HepG2 (cell line): ENCODE results near the gene STARD10. TPM values are rescaled to one million over a fixed set of nuclear protein-coding genes. Genes with fewer than 3 reads are reported as not detected.

Experiments used
- CBX5 ChIP-seq: sonication (generic); formaldehyde crosslinking; IDR thresholded peaks from 2 replicates; pipeline ENCODE4 v1.4.0; 2020; ENCODE audit warnings: missing genetic modification reagents, borderline replicate concordance
- CHD2 ChIP-seq: IDR thresholded peaks from 2 replicates; pipeline ENCODE4 v1.6.1; 2011; ENCODE audit warnings: low read depth, low read length, improper control_type of control experiment
- MBNL3 ChIP-seq: fragments of 250-450 bp; sonication (Bioruptor Pico); conservative IDR thresholded peaks from 2 replicates; pipeline ENCODE4 v1.8.0; 2022; ENCODE audit warnings: mild to moderate bottlenecking, inconsistent platforms
- NFIB ChIP-seq: sonication (generic); formaldehyde crosslinking; IDR thresholded peaks from 2 replicates; pipeline ENCODE4 v1.9.0; 2021; ENCODE audit warnings: missing genetic modification reagents, mild to moderate bottlenecking, borderline replicate concordance
- NONO ChIP-seq, 2 experiments: fragments of 450-650 bp in 1 of 2; sonication (generic) in 1 of 2; formaldehyde crosslinking in 1 of 2; IDR thresholded peaks in 1 of 2; conservative IDR thresholded peaks in 1 of 2; 2 replicates each; pipeline versions ENCODE4 v1.6.1 to v1.8.0; 2017 to 2022; ENCODE audit warnings: mild to moderate bottlenecking in 1 of 2, missing genetic modification reagents in 1 of 2, moderate library complexity in 1 of 2
- ONECUT2 ChIP-seq: sonication (generic); formaldehyde crosslinking; IDR thresholded peaks from 2 replicates; pipeline ENCODE4 v1.4.0; 2020; ENCODE audit warnings: missing genetic modification reagents
- RARG ChIP-seq: sonication (generic); formaldehyde crosslinking; IDR thresholded peaks from 2 replicates; pipeline ENCODE4 v1.4.0; 2020; ENCODE audit warnings: low read depth, mild to moderate bottlenecking, missing genetic modification reagents
- SNAPC2 ChIP-seq: sonication (generic); formaldehyde crosslinking; IDR thresholded peaks from 2 replicates; pipeline ENCODE4 v1.8.1; 2022; ENCODE audit warnings: mild to moderate bottlenecking, missing genetic modification reagents
- SOX13 ChIP-seq, 3 experiments: fragments of 450-650 bp in 1 of 3; sonication (generic) in 1 of 3; formaldehyde crosslinking in 1 of 3; IDR thresholded peaks in 2 of 3; conservative IDR thresholded peaks in 1 of 3; 2 replicates each; pipeline versions ENCODE4 v1.5.0 to v1.6.1; 2016 to 2020; ENCODE audit warnings: antibody characterized with exemption in 1 of 3, mild to moderate bottlenecking in 1 of 3, missing compliant biosample characterization in 1 of 3, missing genetic modification reagents in 1 of 3, moderate library complexity in 1 of 3
- ZBTB39 ChIP-seq: sonication (generic); formaldehyde crosslinking; IDR thresholded peaks from 2 replicates; pipeline ENCODE4 v1.5.0; 2020; ENCODE audit warnings: missing genetic modification reagents
- ZBTB7B ChIP-seq: sonication (generic); formaldehyde crosslinking; IDR thresholded peaks from 2 replicates; pipeline ENCODE4 v1.4.0; 2020; ENCODE audit warnings: missing genetic modification reagents
- ZFP62 ChIP-seq: sonication (generic); formaldehyde crosslinking; IDR thresholded peaks from 2 replicates; pipeline ENCODE4 v1.4.0; 2020; ENCODE audit warnings: missing genetic modification reagents
- ZIK1 ChIP-seq: sonication (generic); formaldehyde crosslinking; IDR thresholded peaks from 2 replicates; pipeline ENCODE4 v1.5.0; 2020; ENCODE audit warnings: mild to moderate bottlenecking, low read depth, missing genetic modification reagents, borderline replicate concordance
- ZNF296 ChIP-seq: sonication (generic); formaldehyde crosslinking; conservative IDR thresholded peaks from 2 replicates; pipeline ENCODE4 v1.5.0; 2020; ENCODE audit warnings: mild to moderate bottlenecking, missing genetic modification reagents
- ZNF337 ChIP-seq: sonication (generic); formaldehyde crosslinking; IDR thresholded peaks from 2 replicates; pipeline ENCODE4 v1.5.1; 2020; ENCODE audit warnings: missing genetic modification reagents, low read depth, mild to moderate bottlenecking, borderline replicate concordance
- ZNF446 ChIP-seq: sonication (generic); formaldehyde crosslinking; IDR thresholded peaks from 2 replicates; pipeline ENCODE4 v1.5.0; 2020; ENCODE audit warnings: mild to moderate bottlenecking, missing genetic modification reagents
- ZNF510 ChIP-seq: sonication (generic); formaldehyde crosslinking; IDR thresholded peaks from 2 replicates; pipeline ENCODE4 v1.4.0; 2020; ENCODE audit warnings: low read depth, mild to moderate bottlenecking, missing genetic modification reagents
- ZNF530 ChIP-seq: sonication (generic); formaldehyde crosslinking; IDR thresholded peaks from 2 replicates; pipeline ENCODE4 v1.5.0; 2020; ENCODE audit warnings: low read depth, mild to moderate bottlenecking, missing genetic modification reagents
- ZNF557 ChIP-seq: sonication (generic); formaldehyde crosslinking; IDR thresholded peaks from 2 replicates; pipeline ENCODE4 v1.4.0; 2020; ENCODE audit warnings: missing genetic modification reagents
- ZNF616 ChIP-seq: sonication (generic); formaldehyde crosslinking; IDR thresholded peaks from 2 replicates; pipeline ENCODE4 v1.5.0; 2020; ENCODE audit warnings: low read depth, mild to moderate bottlenecking, missing genetic modification reagents
- ZNF704 ChIP-seq: sonication (generic); formaldehyde crosslinking; IDR thresholded peaks from 2 replicates; pipeline ENCODE4 v1.8.1; 2023; ENCODE audit warnings: mild to moderate bottlenecking, inconsistent platforms, moderate library complexity, missing genetic modification reagents, borderline replicate concordance
- ZNF777 ChIP-seq: sonication (generic); formaldehyde crosslinking; IDR thresholded peaks from 2 replicates; pipeline ENCODE4 v1.4.0; 2020; ENCODE audit warnings: missing genetic modification reagents
- ZSCAN12 ChIP-seq: sonication (generic); formaldehyde crosslinking; IDR thresholded peaks from 2 replicates; pipeline ENCODE4 v1.9.0; 2021; ENCODE audit warnings: mild to moderate bottlenecking, missing genetic modification reagents
- ZSCAN25 ChIP-seq: sonication (generic); formaldehyde crosslinking; IDR thresholded peaks from 2 replicates; pipeline ENCODE4 v1.8.0; 2022; ENCODE audit warnings: mild to moderate bottlenecking, missing genetic modification reagents
- ZSCAN5A ChIP-seq: sonication (generic); formaldehyde crosslinking; IDR thresholded peaks from 2 replicates; pipeline ENCODE4 v1.8.0; 2022; ENCODE audit warnings: mild to moderate bottlenecking, missing genetic modification reagents, borderline replicate concordance
- polyA plus RNA-seq, 8 experiments: library from polyadenylated mRNA; depleted of rRNA in 3 of 8; stranded (reverse) in 7 of 8; unstranded in 1 of 8; fragments of >200 nt; fragmentation: Illumina TruSeq in 4 of 8; extraction: Trizol in 4 of 8; gene quantifications; 2 replicates each; pipeline versions ENCODE4 v1.2.1 to v1.2.3, GENCODE V29; 2011 to 2016; ENCODE audit warnings: low read depth in 4 of 8, missing spikeins in 1 of 8, mixed read lengths in 1 of 8; ENCODE audit not compliant: insufficient read depth in 1 of 8
- total RNA-seq, 5 experiments: library from RNA; depleted of rRNA; stranded (reverse); fragments of >200 nt; fragmentation: Illumina TruSeq; extraction: Trizol; gene quantifications; 2 replicates each; pipeline ENCODE4 v1.2.3, GENCODE V29; 2016; ENCODE audit warnings: low read depth in 1 of 5

Gene STARD10
- total and polyA plus RNA-seq, 2 of the 13 experiments (the other 11 are each of a cell fraction or from before 2014, with no cell fraction given), result 260 to 341 TPM

GRCh38 chr11:72782081-72782920, 11.5 kb downstream of the STARD10 start (continued):
- TF ChIP-seq ZSCAN5A, result no peak
- no peak for TF ChIP-seq ZNF337
- no peak for TF ChIP-seq SNAPC2 (CRISPR knock-in tag)
- peak; percentile 43; the same call in 1 of the 2 replicates for TF ChIP-seq ZNF704
- TF ChIP-seq ONECUT2 (CRISPR knock-in tag), result 0 out of 2 replicates have a peak, but pooled peaks have one; percentile 25
- no peak for TF ChIP-seq RARG (CRISPR knock-in tag)
- TF ChIP-seq ZFP62, result no peak
- no peak for TF ChIP-seq ZNF557 (CRISPR knock-in tag)
- TF ChIP-seq CBX5 (CRISPR knock-in tag), result no peak
- no peak for TF ChIP-seq SOX13 (IDR thresholded peaks at IDR 0.05)
- no peak for TF ChIP-seq SOX13 (CRISPR knock-in tag; conservative IDR thresholded peaks at IDR 0.05 in 1 of 2, IDR thresholded peaks at IDR 0.05 in 1 of 2)
- no peak for TF ChIP-seq NONO (IDR thresholded peaks at IDR 0.05)
- TF ChIP-seq NONO (CRISPR knock-in tag; conservative IDR thresholded peaks at IDR 0.05), result 0 out of 2 replicates have a peak, but pooled peaks have one; percentile 3
- TF ChIP-seq ZIK1 (CRISPR knock-in tag), result peak; percentile 51; the same call in 1 of the 2 replicates
- no peak for TF ChIP-seq NFIB (CRISPR knock-in tag)
- peak; percentile 40; the same call in 1 of the 2 replicates for TF ChIP-seq ZNF616 (CRISPR knock-in tag)
- TF ChIP-seq MBNL3 (CRISPR knock-in tag), result no peak
- TF ChIP-seq ZNF296 (CRISPR knock-in tag), result no peak
- 0 out of 2 replicates have a peak, but pooled peaks have one; percentile 34 for TF ChIP-seq ZSCAN12
- peak; percentile 62; the same call in 1 of the 2 replicates for TF ChIP-seq ZBTB7B (CRISPR knock-in tag)
- no peak for TF ChIP-seq ZNF530 (CRISPR knock-in tag)
- TF ChIP-seq CHD2, result no peak
- no peak for TF ChIP-seq ZBTB39 (CRISPR knock-in tag)
- no peak for TF ChIP-seq ZNF446 (CRISPR knock-in tag)
- TF ChIP-seq ZNF777 (CRISPR knock-in tag), result no peak
- no peak for TF ChIP-seq ZNF510 (CRISPR knock-in tag)
- peak; percentile 35; the same call in 1 of the 2 replicates for TF ChIP-seq ZSCAN25 (CRISPR knock-in tag)
